Fibroblast of lung (primary cell): ENCODE measurements around the gene YWHAH. TPM values are rescaled to one million over a fixed set of nuclear protein-coding genes. Genes with fewer than 3 reads are reported as not detected.

Source experiments
- DNase-seq, 2 donors: peaks; one replicate each; pipeline versions ENCODE4 v3.0.0 to v3.0.0-alpha.2; 2010; ENCODE audit warnings: low read depth in 2 of 2
- H2AFZ ChIP-seq: 2 replicates; pipeline ENCODE4 v1.5.1; 2012; ENCODE audit warnings: low read length, control low read depth, inconsistent platforms
- H3K27ac ChIP-seq: 2 replicates; pipeline ENCODE4 v1.5.1; 2011; ENCODE audit warnings: low read length, control low read depth; ENCODE audit not compliant: insufficient read depth
- H3K27me3 ChIP-seq: 2 replicates; pipeline ENCODE4 v1.5.1; 2011; ENCODE audit warnings: mild to moderate bottlenecking, low read length; ENCODE audit not compliant: control insufficient read depth, insufficient read depth
- H3K36me3 ChIP-seq: 2 replicates; pipeline ENCODE4 v1.5.1; 2011; ENCODE audit warnings: low read length; ENCODE audit not compliant: control insufficient read depth, insufficient read depth
- H3K4me1 ChIP-seq: 2 replicates; pipeline ENCODE4 v1.5.1; 2011; ENCODE audit warnings: low read length; ENCODE audit not compliant: control insufficient read depth, insufficient read depth; ENCODE audit errors: extremely low read depth
- H3K4me2 ChIP-seq: 2 replicates; pipeline ENCODE4 v1.5.1; 2011; ENCODE audit warnings: low read length, control low read depth; ENCODE audit not compliant: insufficient read depth; ENCODE audit errors: extremely low read depth
- H3K4me3 ChIP-seq, 4 experiments: fragments of 200-600 bp in 1 of 4; sonication (generic) in 1 of 4; replicated peaks in 1 of 4; 2 replicates each; pipeline ENCODE4 v1.5.1; 2011 to 2016; ENCODE audit warnings: low read length in 4 of 4, low read depth in 3 of 4, mild to moderate bottlenecking in 3 of 4, control low read depth in 2 of 4, inconsistent platforms in 1 of 4, mixed read lengths in 1 of 4; ENCODE audit not compliant: insufficient read depth in 1 of 4; ENCODE audit errors: control extremely low read depth in 1 of 4
- H3K79me2 ChIP-seq: 2 replicates; pipeline ENCODE4 v1.5.1; 2012; ENCODE audit warnings: mild to moderate bottlenecking, low read length, inconsistent platforms; ENCODE audit not compliant: control insufficient read depth, insufficient read depth
- H3K9ac ChIP-seq: 2 replicates; pipeline ENCODE4 v1.5.1; 2011; ENCODE audit warnings: mild to moderate bottlenecking, low read length, control low read depth; ENCODE audit not compliant: insufficient read depth
- H3K9me3 ChIP-seq: 2 replicates; pipeline ENCODE4 v1.5.1; 2012; ENCODE audit warnings: low read depth, low read length; ENCODE audit not compliant: control insufficient read depth, insufficient read depth
- H4K20me1 ChIP-seq: 2 replicates; pipeline ENCODE4 v1.5.1; 2011; ENCODE audit warnings: low read length; ENCODE audit not compliant: control insufficient read depth, insufficient read depth; ENCODE audit errors: extremely low read depth
- CTCF ChIP-seq, 2 donors: IDR thresholded peaks in 1 of 2; conservative IDR thresholded peaks in 1 of 2; 1 replicate in 1 of 2; 2 replicates in 1 of 2; pipeline ENCODE4 v1.5.1; 2011 to 2012; ENCODE audit warnings: low read length in 2 of 2, control low read depth in 1 of 2, inconsistent platforms in 1 of 2, low read depth in 1 of 2, mild to moderate bottlenecking in 1 of 2
- EZH2 ChIP-seq: IDR thresholded peaks from 2 replicates; pipeline ENCODE4 v1.5.1; 2012; ENCODE audit warnings: low read length, control low read depth, mild to moderate bottlenecking; ENCODE audit errors: missing control alignments
- polyA plus RNA-seq, 2 donors: library from polyadenylated mRNA; depleted of rRNA in 1 of 2; stranded (reverse) in 1 of 2; unstranded in 1 of 2; fragments of >200 nt; gene quantifications; 2 replicates each; pipeline ENCODE4 v1.2.1, GENCODE V29; 2011 to 2012; ENCODE audit warnings: missing spikeins in 1 of 2
- total RNA-seq: library from RNA; depleted of rRNA; stranded (reverse); fragments of >200 nt; gene quantifications from 2 replicates; pipeline ENCODE4 v1.2.1, GENCODE V29; 2014

Gene YWHAH
- total and polyA plus RNA-seq, 2 donors (not counting 1 experiment from before 2014, with no cell fraction given): 77.5 to 250 TPM

DNA sequence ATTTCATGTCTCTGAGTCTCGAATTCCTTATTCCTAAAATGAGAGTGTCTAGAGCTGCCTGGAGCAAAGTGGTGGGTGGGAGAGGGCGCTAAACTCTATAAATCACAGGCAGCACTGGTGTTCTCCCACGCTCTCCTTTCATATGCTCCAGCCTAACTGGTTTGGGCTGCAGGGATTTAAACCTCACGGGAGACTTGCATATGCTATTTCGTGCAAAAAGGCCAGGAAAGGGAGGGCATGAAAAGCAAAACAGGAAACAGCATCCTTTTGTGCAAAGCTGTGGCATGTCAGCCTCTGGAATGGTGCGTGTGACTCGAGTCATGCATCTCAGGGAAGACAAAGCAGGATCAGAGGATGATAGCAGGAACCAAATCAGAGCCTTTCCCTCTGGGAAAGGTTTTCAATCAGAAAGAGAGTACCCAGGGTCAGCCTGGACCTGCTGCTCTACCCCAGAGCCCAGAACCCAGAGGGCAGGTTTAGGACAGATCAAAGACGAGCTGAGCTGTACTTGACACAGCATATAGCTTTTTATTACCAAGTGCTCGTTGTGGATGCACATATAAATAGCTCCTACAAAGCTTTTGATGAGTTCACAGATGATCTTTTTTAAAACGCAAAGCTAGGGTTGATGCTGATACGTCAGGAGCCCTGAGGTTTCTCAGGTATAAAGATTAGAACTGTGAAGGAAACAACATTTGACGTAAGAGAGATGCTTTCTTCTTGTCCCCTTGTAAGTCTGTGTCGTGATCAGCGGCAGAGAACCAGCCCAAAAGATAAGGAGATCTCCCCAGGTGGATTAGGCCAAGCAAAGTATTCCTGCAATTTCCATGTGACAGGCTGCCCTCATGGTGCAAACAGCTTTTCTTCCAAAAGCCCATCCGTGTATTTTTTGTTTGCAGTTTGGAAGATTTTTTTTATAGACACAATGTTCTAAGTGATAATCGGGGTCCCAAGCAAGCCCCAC, 46.2 kb upstream of the YWHAH start:
- no peaks in the 10 kb centered on the region for H4K20me1 ChIP-seq
- no peaks in the 10 kb centered on the region for H3K36me3 ChIP-seq
- no peak overlapping the region for H3K9ac ChIP-seq
- TF ChIP-seq CTCF (conservative IDR thresholded peaks at IDR 0.05 in 1 of 2, IDR thresholded peaks at IDR 0.05 in 1 of 2; ENCODE audit: low read depth in 1 of 2, low read length in 2 of 2) (no peak), EZH2 (no peak)
- H2AFZ ChIP-seq: no peak overlapping the region
- H3K9me3 ChIP-seq: no peaks in the 10 kb centered on the region
- H3K27ac ChIP-seq: no peak overlapping the region
- no peak overlapping the region for H3K4me2 ChIP-seq
- H3K4me3 ChIP-seq: no peak overlapping the region
- H3K27me3 ChIP-seq: no peaks in the 10 kb centered on the region
- H3K4me1 ChIP-seq: no peaks in the 10 kb centered on the region
- no peaks in the 10 kb centered on the region for H3K79me2 ChIP-seq
- no peak for DNase-seq

DNA sequence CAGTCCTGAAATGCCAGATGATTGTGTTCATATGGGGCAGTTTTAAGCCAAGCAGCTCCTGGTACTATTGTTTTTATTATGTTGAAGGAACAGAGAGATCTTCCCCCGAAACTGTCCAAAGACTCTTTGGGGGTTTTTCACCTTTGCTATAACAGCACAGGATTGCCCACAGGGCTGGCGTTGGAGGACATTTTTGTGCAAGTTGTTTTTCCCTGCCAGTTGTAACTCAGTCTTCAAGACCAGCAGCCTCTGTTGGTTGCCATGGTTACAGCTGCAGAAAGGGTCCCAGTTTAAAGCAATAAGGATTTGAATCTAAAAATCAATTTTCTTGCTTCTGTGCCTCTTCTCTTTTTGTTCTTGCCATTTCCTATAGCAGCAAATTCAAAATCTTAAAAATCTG, 45.4 kb upstream of the YWHAH start:
- no peak for TF ChIP-seq CTCF (conservative IDR thresholded peaks at IDR 0.05 in 1 of 2, IDR thresholded peaks at IDR 0.05 in 1 of 2; ENCODE audit: low read depth in 1 of 2, low read length in 2 of 2)
- TF ChIP-seq EZH2: no peak
- H3K79me2 ChIP-seq: no peaks in the 10 kb centered on the region
- H3K36me3 ChIP-seq: no peaks in the 10 kb centered on the region
- H3K9me3 ChIP-seq: no peaks in the 10 kb centered on the region
- H3K27me3 ChIP-seq: no peaks in the 10 kb centered on the region
- H3K27ac ChIP-seq: no peak overlapping the region
- no peak for DNase-seq
- no peak overlapping the region for H3K4me3 ChIP-seq
- no peak overlapping the region for H3K9ac ChIP-seq
- H3K4me2 ChIP-seq: no peak overlapping the region
- no peaks in the 10 kb centered on the region for H3K4me1 ChIP-seq
- H4K20me1 ChIP-seq: no peaks in the 10 kb centered on the region
- H2AFZ ChIP-seq: no peak overlapping the region

DNA sequence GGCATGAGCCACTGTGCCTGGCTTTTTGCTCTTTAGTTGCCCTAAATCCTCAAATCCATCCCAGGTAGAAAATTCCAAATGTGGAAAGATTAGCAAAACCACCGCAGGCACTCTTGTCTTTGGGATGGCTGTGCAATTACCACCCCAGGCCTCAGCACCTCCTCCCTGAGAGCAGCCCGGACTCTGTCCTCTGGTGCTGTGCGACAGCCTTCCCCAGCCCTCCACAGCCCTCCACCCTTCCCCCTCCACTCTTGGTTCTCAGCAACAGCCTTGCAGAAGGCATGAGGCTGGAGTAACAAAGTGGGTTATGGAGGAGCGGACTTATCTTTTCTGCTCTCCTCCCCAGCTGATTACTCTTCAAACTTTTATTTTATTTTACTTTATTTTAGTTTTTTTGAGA, 44.7 kb upstream of the YWHAH start:
- Histone ChIP-seq H3K4me2 (no peak overlapping the region), H3K36me3 (no peaks in the 10 kb centered on the region)

More for the DNA sequence above, 44.7 kb upstream of the YWHAH start:
- H3K9ac ChIP-seq: no peak overlapping the region
- TF ChIP-seq CTCF (conservative IDR thresholded peaks at IDR 0.05 in 1 of 2, IDR thresholded peaks at IDR 0.05 in 1 of 2; ENCODE audit: low read depth in 1 of 2, low read length in 2 of 2) (no peak), EZH2 (no peak)
- no peak for DNase-seq
- H3K4me3 ChIP-seq: no peak overlapping the region
- H3K9me3 ChIP-seq: no peaks in the 10 kb centered on the region
- no peak overlapping the region for H3K27ac ChIP-seq
- H4K20me1 ChIP-seq: no peaks in the 10 kb centered on the region
- H3K4me1 ChIP-seq: no peaks in the 10 kb centered on the region
- H3K79me2 ChIP-seq: no peaks in the 10 kb centered on the region
- H2AFZ ChIP-seq: no peak overlapping the region
- H3K27me3 ChIP-seq: no peaks in the 10 kb centered on the region
